NCI-H2029 (cell line): ENCODE measurements around the gene LIPE.
A peak's percentile ranks its signal among the peaks of the same experiment; 100 is the strongest.

ENCODE experiments used
- DNase-seq: peaks from one replicate; lab custom pipeline; 2025; lab: John Stamatoyannopoulos, UW

LIPE gene

DNA sequence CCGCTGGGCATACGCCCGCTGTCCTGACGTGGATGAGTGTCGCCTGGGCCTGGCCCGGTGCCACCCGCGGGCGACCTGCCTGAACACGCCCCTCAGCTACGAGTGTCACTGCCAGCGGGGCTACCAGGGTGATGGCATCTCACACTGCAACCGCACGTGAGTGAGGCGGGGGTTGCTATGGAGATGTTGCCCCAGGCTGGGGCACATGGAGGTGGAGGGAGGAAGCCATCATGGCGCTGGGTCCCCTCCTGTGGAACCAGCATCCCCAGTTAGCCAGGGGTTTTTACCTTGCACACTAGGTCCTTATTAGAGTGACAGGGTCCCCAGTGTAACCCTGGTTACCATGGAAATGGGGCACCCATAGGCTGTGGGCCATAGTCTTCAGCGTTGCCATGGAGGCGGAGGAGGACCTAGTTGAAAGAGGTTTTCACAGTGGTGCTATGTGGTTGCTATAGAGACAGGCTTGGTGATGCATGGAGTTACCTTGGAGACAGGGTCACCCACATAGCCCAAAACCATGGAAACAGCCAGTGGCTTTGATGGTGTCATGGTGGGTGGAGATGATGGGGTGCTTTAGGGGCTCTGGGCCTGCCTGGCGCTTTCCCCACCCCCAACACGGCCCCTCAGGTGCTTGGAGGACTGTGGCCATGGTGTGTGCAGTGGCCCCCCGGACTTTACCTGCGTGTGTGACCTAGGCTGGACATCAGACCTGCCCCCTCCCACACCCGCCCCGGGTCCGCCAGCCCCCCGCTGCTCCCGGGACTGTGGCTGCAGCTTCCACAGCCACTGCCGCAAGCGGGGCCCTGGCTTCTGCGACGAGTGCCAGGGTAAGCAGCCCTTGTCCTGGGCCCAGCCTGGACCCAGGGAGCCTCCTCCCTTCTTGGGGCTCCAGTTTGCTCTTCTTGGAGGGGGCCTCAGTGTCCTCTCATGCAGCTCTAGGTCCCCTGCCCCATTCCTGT is 74.6 kb downstream of the LIPE start:
- DNase-seq, result peak; percentile 72
